CD14-positive monocyte (primary cell): ENCODE results near the gene IMMP2L. TPM values are rescaled to one million over a fixed set of nuclear protein-coding genes. Genes with fewer than 3 reads are reported as not detected.

Experiments
- DNase-seq, 3 donors: peaks; one replicate each; pipeline ENCODE4 v3.0.0-alpha.2; 2011 to 2022
- H2AFZ ChIP-seq: 2 replicates; pipeline ENCODE4 v1.6.0; 2012; ENCODE audit warnings: mild to moderate bottlenecking, low read depth, low read length, inconsistent platforms; ENCODE audit not compliant: insufficient read depth, poor library complexity, severe bottlenecking
- H3K27ac ChIP-seq, 2 donors: 1 replicate in 1 of 2; 2 replicates in 1 of 2; pipeline ENCODE4 v1.5.1; 2012 to 2013; ENCODE audit warnings: low read length in 2 of 2, control low read depth in 1 of 2, inconsistent platforms in 1 of 2, low read depth in 1 of 2, mild to moderate bottlenecking in 1 of 2
- H3K27me3 ChIP-seq, 2 donors: one replicate each; pipeline versions ENCODE4 v1.6.0 to v1.6.1; 2011 to 2013; ENCODE audit warnings: low read length in 2 of 2; ENCODE audit not compliant: control insufficient read depth in 2 of 2, insufficient read depth in 2 of 2
- H3K36me3 ChIP-seq, 2 donors: replicated peaks in 1 of 2; 1 replicate in 1 of 2; 2 replicates in 1 of 2; pipeline versions ENCODE4 v1.5.1 to v1.6.1; 2012 to 2013; ENCODE audit warnings: low read length in 2 of 2, control low read depth in 1 of 2, inconsistent platforms in 1 of 2, mild to moderate bottlenecking in 1 of 2; ENCODE audit not compliant: insufficient read depth in 2 of 2, control insufficient read depth in 1 of 2
- H3K4me1 ChIP-seq, 2 donors: 1 replicate in 1 of 2; 2 replicates in 1 of 2; pipeline versions ENCODE4 v1.5.1 to v1.6.1; 2012 to 2013; ENCODE audit warnings: low read length in 2 of 2, control low read depth in 1 of 2, inconsistent platforms in 1 of 2, mild to moderate bottlenecking in 1 of 2, moderate library complexity in 1 of 2; ENCODE audit not compliant: insufficient read depth in 2 of 2, control insufficient read depth in 1 of 2
- H3K4me2 ChIP-seq: replicated peaks from 2 replicates; pipeline ENCODE3; 2012; ENCODE audit warnings: low read length, moderate library complexity, mild to moderate bottlenecking; ENCODE audit not compliant: poor library complexity, severe bottlenecking; ENCODE audit errors: extremely low read depth
- H3K4me3 ChIP-seq, 3 experiments: fragments of 200-600 bp in 1 of 3; sonication (generic) in 1 of 3; replicated peaks in 1 of 3; 1 replicate in 2 of 3; 2 replicates in 1 of 3; pipeline ENCODE4 v1.5.1; 2011 to 2013; ENCODE audit warnings: low read length in 3 of 3, mild to moderate bottlenecking in 3 of 3, control low read depth in 2 of 3, low read depth in 2 of 3, inconsistent platforms in 1 of 3, moderate library complexity in 1 of 3
- H3K79me2 ChIP-seq: 2 replicates; pipeline ENCODE4 v1.6.0; 2012; ENCODE audit warnings: mild to moderate bottlenecking, control low read depth, inconsistent platforms, low read length, moderate library complexity; ENCODE audit not compliant: insufficient read depth
- H3K9ac ChIP-seq: 2 replicates; pipeline ENCODE4 v1.6.0; 2017; ENCODE audit warnings: low read length, mild to moderate bottlenecking; ENCODE audit not compliant: insufficient read depth, poor library complexity, severe bottlenecking
- H3K9me3 ChIP-seq, 2 donors: replicated peaks in 1 of 2; 1 replicate in 1 of 2; 2 replicates in 1 of 2; pipeline versions ENCODE4 v1.5.1 to v1.6.1; 2012 to 2013; ENCODE audit warnings: low read length in 2 of 2, control low read depth in 1 of 2; ENCODE audit not compliant: control insufficient read depth in 1 of 2, insufficient read depth in 1 of 2
- H4K20me1 ChIP-seq: 2 replicates; pipeline ENCODE4 v1.6.0; 2012; ENCODE audit warnings: mild to moderate bottlenecking, low read length, control low read depth, moderate library complexity; ENCODE audit not compliant: insufficient read depth
- H3K27ac Mint-ChIP-seq, 7 donors: one replicate each; pipeline ENCODE4 v1.8.0; 2020; ENCODE audit warnings: mild to moderate bottlenecking in 7 of 7, mixed read lengths in 7 of 7, moderate library complexity in 6 of 7, inconsistent platforms in 2 of 7
- H3K27me3 Mint-ChIP-seq, 3 donors: one replicate each; pipeline ENCODE4 v1.8.0; 2021 to 2022; ENCODE audit warnings: low read depth in 3 of 3, mild to moderate bottlenecking in 3 of 3, mixed read lengths in 3 of 3, moderate library complexity in 3 of 3, inconsistent platforms in 1 of 3
- H3K36me3 Mint-ChIP-seq, 2 donors: one replicate each; pipeline ENCODE4 v1.8.0; 2020; ENCODE audit warnings: mixed read lengths in 2 of 2, inconsistent platforms in 1 of 2, mild to moderate bottlenecking in 1 of 2
- H3K4me1 Mint-ChIP-seq: one replicate; pipeline ENCODE4 v1.8.0; 2020; ENCODE audit warnings: mild to moderate bottlenecking, mixed read lengths
- H3K4me3 Mint-ChIP-seq, 2 donors: one replicate each; pipeline ENCODE4 v1.8.0; 2020; ENCODE audit warnings: mild to moderate bottlenecking in 2 of 2, mixed read lengths in 2 of 2, moderate library complexity in 1 of 2
- H3K9me3 Mint-ChIP-seq, 7 donors: one replicate each; pipeline ENCODE4 v1.8.0; 2020 to 2022; ENCODE audit warnings: mixed read lengths in 7 of 7, mild to moderate bottlenecking in 6 of 7, moderate library complexity in 6 of 7, inconsistent platforms in 2 of 7
- CTCF ChIP-seq: fragments of 200-600 bp; IDR thresholded peaks from one replicate; pipeline ENCODE4 v1.8.0; 2022; ENCODE audit warnings: antibody characterized with exemption, mild to moderate bottlenecking
- WGBS: methylation state at CpG from one replicate; pipeline ENCODE4 v1.1.5; 2013; ENCODE audit warnings: missing lambda C conversion rate; ENCODE audit not compliant: insufficient coverage; 5-methylcytosine and 5-hydroxymethylcytosine counted together
- intact Hi-C, 2 donors: fragments of 100-400 bp; cut with micrococcal nuclease; formaldehyde crosslinking; loops; one replicate each; pipeline versions ENCODE4 v1.15.0 to v1.15.1; 2023
- polyA plus RNA-seq, 3 donors: library from polyadenylated mRNA; depleted of rRNA in 1 of 3; unstranded in 2 of 3; stranded (reverse) in 1 of 3; fragments of 300-500 nt in 2 of 3; fragments of >200 nt in 1 of 3; fragmentation: Illumina TruSeq in 2 of 3; gene quantifications; 1 replicate in 2 of 3; 2 replicates in 1 of 3; pipeline ENCODE4 v1.2.3, GENCODE V29; 2012 to 2021

Gene IMMP2L
- polyA plus RNA-seq, 3 donors: 1.9 to 6.4 (median 6.2) TPM

DNA sequence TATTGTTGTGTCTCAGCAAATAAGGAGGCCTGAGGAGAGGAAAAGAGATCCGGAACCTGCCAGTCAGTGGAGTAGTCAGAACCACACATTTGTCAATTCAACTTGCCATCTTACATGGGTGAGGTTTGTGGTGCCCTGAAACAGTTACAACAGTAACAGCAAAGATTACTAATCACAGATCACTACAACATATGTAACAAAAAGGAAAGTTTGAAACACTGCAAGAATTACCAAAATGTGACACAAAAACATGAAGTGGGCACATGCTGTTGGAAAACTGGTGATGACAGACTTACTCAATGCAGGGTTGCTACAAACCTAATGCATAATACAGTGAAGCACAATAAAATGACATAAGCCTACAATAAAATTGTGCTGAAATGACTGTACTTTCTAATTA, 382.0 kb downstream of the IMMP2L start:
- no CpG with 5 or more reads among the region's 1 CpG for WGBS
- intact Hi-C loops: no loop called here
- H3K27me3 Mint-ChIP-seq: no peaks in the 10 kb centered on the region

GRCh38 chr7:111175908-111176441, 386.3 kb downstream of the IMMP2L start:
- Histone ChIP-seq H3K4me1 (no peaks in the 10 kb centered on the region), H3K9me3 (no peaks in the 10 kb centered on the region), H3K4me3 (no peak overlapping the region), H2AFZ (no peak overlapping the region), H3K79me2 (no peaks in the 10 kb centered on the region), H3K4me2 (no peak overlapping the region), H3K36me3 (no peaks in the 10 kb centered on the region), H4K20me1 (no peaks in the 10 kb centered on the region), H3K27ac (no peak overlapping the region), H3K9ac (no peak overlapping the region), H3K27me3 (no peaks in the 10 kb centered on the region)
- peaks cover 0 to 13% (median 3%) of the 10 kb centered on the region in 7 donors for H3K9me3 Mint-ChIP-seq
- no peaks in the 10 kb centered on the region for H3K36me3 Mint-ChIP-seq
- DNase-seq: no peak
- 80% methylated on average over 1 of the region's 2 CpGs for WGBS
- no peaks in the 10 kb centered on the region for H3K4me1 Mint-ChIP-seq
- intact Hi-C loops: no loop called here
- TF ChIP-seq CTCF: no peak
- no peaks in the 10 kb centered on the region for H3K27me3 Mint-ChIP-seq
- no peak overlapping the region for H3K4me3 Mint-ChIP-seq
- H3K27ac Mint-ChIP-seq: no peak overlapping the region

More for the DNA sequence above, 382.0 kb downstream of the IMMP2L start:
- Histone ChIP-seq H3K9ac (no peak overlapping the region), H3K4me3 (no peak overlapping the region), H3K27me3 (no peaks in the 10 kb centered on the region), H3K36me3 (no peaks in the 10 kb centered on the region), H3K4me2 (no peak overlapping the region), H3K9me3 (no peaks in the 10 kb centered on the region), H4K20me1 (no peaks in the 10 kb centered on the region), H2AFZ (no peak overlapping the region), H3K27ac (no peak overlapping the region), H3K79me2 (no peaks in the 10 kb centered on the region), H3K4me1 (no peaks in the 10 kb centered on the region)
- no peak overlapping the region for H3K4me3 Mint-ChIP-seq
- no peak for TF ChIP-seq CTCF
- no peak for DNase-seq
- peaks cover 0 to 13% (median 4%) of the 10 kb centered on the region in 7 donors for H3K9me3 Mint-ChIP-seq
- H3K36me3 Mint-ChIP-seq: no peaks in the 10 kb centered on the region
- H3K4me1 Mint-ChIP-seq: no peaks in the 10 kb centered on the region
- H3K27ac Mint-ChIP-seq: no peak overlapping the region
